OCI-LY1 (cell line): ENCODE measurements around the gene SEMA3A.

Experiments
- H2AFZ ChIP-seq: fragments of 200-600 bp; sonication (generic), shearing (Covaris generic); 2 replicates; pipeline ENCODE4 v1.6.0; 2014; ENCODE audit warnings: antibody characterized with exemption, mild to moderate bottlenecking, low read length
- H3F3A ChIP-seq: fragments of 200-600 bp; sonication (generic), shearing (Covaris generic); 2 replicates; pipeline ENCODE4 v1.6.0; 2014; ENCODE audit warnings: mild to moderate bottlenecking, antibody characterized with exemption, low read length, moderate library complexity; ENCODE audit not compliant: insufficient read depth
- H3K27ac ChIP-seq: fragments of 200-600 bp; sonication (generic); 2 replicates; pipeline ENCODE4 v1.5.1; 2014; ENCODE audit warnings: low read length, mixed run types, mild to moderate bottlenecking, low read depth; ENCODE audit not compliant: poor library complexity, severe bottlenecking
- H3K27me3 ChIP-seq: fragments of 200-600 bp; sonication (generic); 2 replicates; pipeline ENCODE4 v1.6.0; 2014; ENCODE audit warnings: antibody characterized with exemption, mild to moderate bottlenecking, low read length, moderate library complexity; ENCODE audit not compliant: insufficient read depth
- H3K36me3 ChIP-seq: fragments of 200-600 bp; sonication (generic); 2 replicates; pipeline ENCODE4 v1.6.1; 2014; ENCODE audit warnings: mild to moderate bottlenecking, antibody characterized with exemption, low read length, moderate library complexity, mixed read lengths; ENCODE audit not compliant: insufficient read depth
- H3K4me1 ChIP-seq: fragments of 200-600 bp; sonication (generic); 2 replicates; pipeline ENCODE4 v1.5.1; 2014; ENCODE audit warnings: mild to moderate bottlenecking, low read length, moderate library complexity; ENCODE audit not compliant: insufficient read depth, severe bottlenecking
- H3K4me2 ChIP-seq: fragments of 200-600 bp; sonication (generic), shearing (Covaris generic); 2 replicates; pipeline ENCODE4 v1.6.1; 2014; ENCODE audit warnings: low read length
- H3K4me3 ChIP-seq: fragments of 200-600 bp; sonication (generic); 2 replicates; pipeline ENCODE4 v1.5.1; 2014; ENCODE audit warnings: low read length, low read depth, mild to moderate bottlenecking, mixed read lengths; ENCODE audit not compliant: poor library complexity, severe bottlenecking
- H3K79me2 ChIP-seq: fragments of 200-600 bp; shearing (Covaris generic); 2 replicates; pipeline ENCODE4 v1.6.1; 2016; ENCODE audit warnings: mixed run types, low read length, mixed read lengths; ENCODE audit not compliant: insufficient read depth
- H3K9ac ChIP-seq: fragments of 200-600 bp; sonication (generic), shearing (Covaris generic); 2 replicates; pipeline ENCODE4 v1.6.1; 2014; ENCODE audit warnings: mild to moderate bottlenecking, low read length, mixed read lengths
- H3K9me2 ChIP-seq: fragments of 200-600 bp; sonication (generic), shearing (Covaris generic); 2 replicates; pipeline ENCODE4 v1.6.1; 2014; ENCODE audit warnings: low read depth, mild to moderate bottlenecking, low read length, mixed read lengths
- H3K9me3 ChIP-seq: fragments of 200-600 bp; shearing (Covaris generic); 2 replicates; pipeline ENCODE4 v1.6.1; 2014; ENCODE audit warnings: low read length, mixed read lengths
- H4K20me1 ChIP-seq: fragments of 200-600 bp; sonication (generic), shearing (Covaris generic); 2 replicates; pipeline ENCODE4 v1.6.0; 2016; ENCODE audit warnings: mild to moderate bottlenecking, low read length; ENCODE audit not compliant: insufficient read depth
- EZH2 ChIP-seq: fragments of 200-600 bp; sonication (generic), shearing (Covaris generic); IDR thresholded peaks from 2 replicates; pipeline ENCODE4 v1.8.0; 2017; ENCODE audit warnings: borderline replicate concordance, mixed run types, mild to moderate bottlenecking, antibody characterized with exemption, low read length, moderate library complexity, mixed read lengths
- TF ChIP-seq, protein P1 (sequence below): fragments of 200-600 bp; sonication (generic), shearing (Covaris generic); IDR thresholded peaks from 2 replicates; pipeline ENCODE4 v1.5.1; 2017; ENCODE audit warnings: mild to moderate bottlenecking, antibody characterized with exemption, low read length, moderate library complexity, mixed read lengths

SEMA3A gene

GRCh38 chr7:83987764-83988163 is 206.8 kb downstream of the SEMA3A start:
- no peak overlapping the region for H3K4me3 ChIP-seq
- H3K4me2 ChIP-seq, result no peak overlapping the region
- no peaks in the 10 kb centered on the region for H3K4me1 ChIP-seq
- H3K9me3 ChIP-seq, result no peaks in the 10 kb centered on the region
- no peak overlapping the region for H2AFZ ChIP-seq
- H3K79me2 ChIP-seq, result no peaks in the 10 kb centered on the region
- no peak overlapping the region for H3K9ac ChIP-seq
- no peak overlapping the region for H3K27ac ChIP-seq
- H3K36me3 ChIP-seq, result no peaks in the 10 kb centered on the region
- TF ChIP-seq EZH2, result no peak
- TF ChIP-seq, protein P1, sequence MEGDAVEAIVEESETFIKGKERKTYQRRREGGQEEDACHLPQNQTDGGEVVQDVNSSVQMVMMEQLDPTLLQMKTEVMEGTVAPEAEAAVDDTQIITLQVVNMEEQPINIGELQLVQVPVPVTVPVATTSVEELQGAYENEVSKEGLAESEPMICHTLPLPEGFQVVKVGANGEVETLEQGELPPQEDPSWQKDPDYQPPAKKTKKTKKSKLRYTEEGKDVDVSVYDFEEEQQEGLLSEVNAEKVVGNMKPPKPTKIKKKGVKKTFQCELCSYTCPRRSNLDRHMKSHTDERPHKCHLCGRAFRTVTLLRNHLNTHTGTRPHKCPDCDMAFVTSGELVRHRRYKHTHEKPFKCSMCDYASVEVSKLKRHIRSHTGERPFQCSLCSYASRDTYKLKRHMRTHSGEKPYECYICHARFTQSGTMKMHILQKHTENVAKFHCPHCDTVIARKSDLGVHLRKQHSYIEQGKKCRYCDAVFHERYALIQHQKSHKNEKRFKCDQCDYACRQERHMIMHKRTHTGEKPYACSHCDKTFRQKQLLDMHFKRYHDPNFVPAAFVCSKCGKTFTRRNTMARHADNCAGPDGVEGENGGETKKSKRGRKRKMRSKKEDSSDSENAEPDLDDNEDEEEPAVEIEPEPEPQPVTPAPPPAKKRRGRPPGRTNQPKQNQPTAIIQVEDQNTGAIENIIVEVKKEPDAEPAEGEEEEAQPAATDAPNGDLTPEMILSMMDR, result no peak
- no peaks in the 10 kb centered on the region for H3K9me2 ChIP-seq
- no peaks in the 10 kb centered on the region for H3K27me3 ChIP-seq
- H3F3A ChIP-seq, result no peaks in the 10 kb centered on the region
- H4K20me1 ChIP-seq, result no peaks in the 10 kb centered on the region

- Histone ChIP-seq H3K36me3 (no peaks in the 10 kb centered on the region), H3K4me1 (no peaks in the 10 kb centered on the region), H3K27ac (no peak overlapping the region), H3K4me3 (no peak overlapping the region), H3K9ac (no peak overlapping the region), H3K4me2 (no peak overlapping the region), H3K79me2 (no peaks in the 10 kb centered on the region), H2AFZ (no peak overlapping the region), H3K9me3 (no peaks in the 10 kb centered on the region), H3K27me3 (no peaks in the 10 kb centered on the region), H4K20me1 (no peaks in the 10 kb centered on the region), H3K9me2 (no peaks in the 10 kb centered on the region), H3F3A (no peaks in the 10 kb centered on the region)
- TF ChIP-seq, protein P1, result no peak
- no peak for TF ChIP-seq EZH2
These were observed 208.8 kb downstream of the SEMA3A start for GRCh38 chr7:83985821-83986220.

- TF ChIP-seq EZH2, result no peak
- Histone ChIP-seq H3K9me3 (no peaks in the 10 kb centered on the region), H4K20me1 (no peaks in the 10 kb centered on the region), H3F3A (no peaks in the 10 kb centered on the region), H3K36me3 (no peaks in the 10 kb centered on the region), H3K4me2 (no peak overlapping the region), H3K27me3 (no peaks in the 10 kb centered on the region), H3K9me2 (no peaks in the 10 kb centered on the region), H3K79me2 (no peaks in the 10 kb centered on the region), H3K4me3 (no peak overlapping the region), H3K4me1 (no peaks in the 10 kb centered on the region), H3K9ac (no peak overlapping the region), H3K27ac (no peak overlapping the region), H2AFZ (no peak overlapping the region)
These were observed 210.0 kb downstream of the SEMA3A start for GRCh38 chr7:83984591-83984990.

GRCh38 chr7:83984076-83984475 is 210.5 kb downstream of the SEMA3A start:
- Histone ChIP-seq H3K27me3 (no peaks in the 10 kb centered on the region), H3K9me3 (no peaks in the 10 kb centered on the region), H3K9me2 (no peaks in the 10 kb centered on the region), H3F3A (no peaks in the 10 kb centered on the region), H3K36me3 (no peaks in the 10 kb centered on the region), H3K9ac (no peak overlapping the region), H2AFZ (no peak overlapping the region), H3K79me2 (no peaks in the 10 kb centered on the region), H3K4me3 (no peak overlapping the region), H3K4me1 (no peaks in the 10 kb centered on the region), H4K20me1 (no peaks in the 10 kb centered on the region), H3K27ac (no peak overlapping the region), H3K4me2 (no peak overlapping the region)
- no peak for TF ChIP-seq EZH2
- TF ChIP-seq, protein P1, result no peak
